Thoracic aorta (tissue), 2 donors: ENCODE data around the gene HSFX2. TPM values are rescaled to one million over a fixed set of nuclear protein-coding genes. Genes with fewer than 3 reads are reported as not detected.
A peak's percentile ranks its signal among the peaks of the same experiment; 100 is the strongest.

Source experiments
- ATAC-seq: fragments of 150-250 bp; one replicate; pipeline ENCODE4 v1.8.0; 2017; ENCODE audit warnings: low read depth; ENCODE audit not compliant: insufficient number of reproducible peaks, low FRiP score
- DNase-seq: peaks from one replicate; pipeline ENCODE4 v3.0.0-alpha.2; 2020; ENCODE audit warnings: low spot score
- H3K27ac ChIP-seq, 2 donors: fragments of 200-600 bp; sonication (generic); 1 replicate in 1 of 2; 2 replicates in 1 of 2; pipeline ENCODE4 v1.5.1; 2016; ENCODE audit warnings: mild to moderate bottlenecking in 2 of 2, moderate library complexity in 2 of 2
- H3K27me3 ChIP-seq: fragments of 200-600 bp; sonication (generic); replicated peaks from 2 replicates; pipeline ENCODE4 v1.6.0; 2016; ENCODE audit warnings: mild to moderate bottlenecking; ENCODE audit not compliant: insufficient read depth
- H3K36me3 ChIP-seq: fragments of 200-600 bp; sonication (generic); one replicate; pipeline ENCODE4 v1.5.1; 2016
- H3K4me1 ChIP-seq, 2 donors: fragments of 200-600 bp; sonication (generic); 1 replicate in 1 of 2; 2 replicates in 1 of 2; pipeline versions ENCODE4 v1.5.1 to v1.6.0; 2016; ENCODE audit warnings: low read depth in 2 of 2, mild to moderate bottlenecking in 1 of 2; ENCODE audit not compliant: control insufficient read depth in 1 of 2
- H3K4me3 ChIP-seq: fragments of 200-600 bp; sonication (generic); 2 replicates; pipeline ENCODE4 v1.5.1; 2016; ENCODE audit warnings: mild to moderate bottlenecking
- H3K9me3 ChIP-seq: fragments of 200-600 bp; sonication (generic); 2 replicates; pipeline ENCODE4 v1.5.1; 2016
- CTCF ChIP-seq: fragments of 200-600 bp; sonication (generic); IDR thresholded peaks from one replicate; pipeline ENCODE4 v1.5.1; 2019; ENCODE audit warnings: antibody characterized with exemption
- total RNA-seq, 2 donors: library from RNA; depleted of rRNA; stranded (reverse); fragments of >200 nt; gene quantifications; one replicate each; pipeline versions ENCODE4 v1.1.0 to v1.2.3, GENCODE V29; 2016

The HSFX2 gene
- total RNA-seq, 2 donors from 2014 or later = 0.54 to 1.3 TPM

GRCh38 chrX:149638860-149639259, 43.7 kb upstream of the HSFX2 start:
- no peak for ATAC-seq
- no peak overlapping the region for H3K4me3 ChIP-seq
- no peaks in the 10 kb centered on the region for H3K27me3 ChIP-seq
- TF ChIP-seq CTCF = no peak
- no peak overlapping the region for H3K27ac ChIP-seq
- no peak for DNase-seq
- H3K9me3 ChIP-seq = no peaks in the 10 kb centered on the region
- no peaks in the 10 kb centered on the region for H3K4me1 ChIP-seq
- H3K36me3 ChIP-seq = no peaks in the 10 kb centered on the region

- DNase-seq = no peak
- Histone ChIP-seq H3K27me3 (no peaks in the 10 kb centered on the region), H3K4me3 (no peak overlapping the region), H3K27ac (no peak overlapping the region), H3K36me3 (no peaks in the 10 kb centered on the region), H3K4me1 (peaks cover 4 to 5% of the 10 kb centered on the region in 2 donors), H3K9me3 (no peaks in the 10 kb centered on the region)
- ATAC-seq = no peak
- TF ChIP-seq CTCF = no peak
Measured at GRCh38 chrX:149633511-149633910, 38.4 kb upstream of the HSFX2 start.

GRCh38 chrX:149631234-149632165, 36.4 kb upstream of the HSFX2 start, which contains the start of gene TMEM185A:
TMEM185A (minus strand) TSS chrX:149631792; CDS start chrX:149631580, 212 bp downstream.
- DNase-seq = no peak
- ATAC-seq = no peak
- H3K27ac ChIP-seq = peak within 1 kb of the TSS in 1 of 2 donors; percentile 55

GRCh38 chrX:149630681-149631233, 35.6 kb upstream of the HSFX2 start:
- peaks cover 4 to 5% of the 10 kb centered on the region in 2 donors for H3K4me1 ChIP-seq
- DNase-seq = no peak
- TF ChIP-seq CTCF = no peak
- H3K27ac ChIP-seq = peak overlapping the region in 1 of 2 donors; percentile 55
- no peaks in the 10 kb centered on the region for H3K9me3 ChIP-seq
- H3K27me3 ChIP-seq = no peaks in the 10 kb centered on the region
- H3K4me3 ChIP-seq = peak overlapping the region; percentile 80
- ATAC-seq = no peak
- H3K36me3 ChIP-seq = no peaks in the 10 kb centered on the region

More at GRCh38 chrX:149631234-149632165, 36.4 kb upstream of the HSFX2 start, which contains the start of gene TMEM185A:
- Histone ChIP-seq H3K9me3 (no peaks in the 10 kb centered on the region), H3K4me3 (peak within 1 kb of the TSS; percentile 80), H3K4me1 (peaks cover 4 to 5% of the 10 kb centered on the region in 2 donors), H3K27me3 (no peaks in the 10 kb centered on the region), H3K36me3 (no peaks in the 10 kb centered on the region)
- TF ChIP-seq CTCF = no peak

GRCh38 chrX:149629730-149630387, 34.7 kb upstream of the HSFX2 start:
- H3K9me3 ChIP-seq = no peaks in the 10 kb centered on the region
- TF ChIP-seq CTCF = no peak
- no peak overlapping the region for H3K27ac ChIP-seq
- DNase-seq = no peak
- H3K4me3 ChIP-seq = no peak overlapping the region
- no peak for ATAC-seq
- no peaks in the 10 kb centered on the region for H3K27me3 ChIP-seq
- no peaks in the 10 kb centered on the region for H3K36me3 ChIP-seq
- H3K4me1 ChIP-seq = peaks cover 4 to 5% of the 10 kb centered on the region in 2 donors
